ENCODE results near the gene PACS1.
A peak's percentile ranks its signal among the peaks of the same experiment; 100 is the strongest.

Gene PACS1

DNA sequence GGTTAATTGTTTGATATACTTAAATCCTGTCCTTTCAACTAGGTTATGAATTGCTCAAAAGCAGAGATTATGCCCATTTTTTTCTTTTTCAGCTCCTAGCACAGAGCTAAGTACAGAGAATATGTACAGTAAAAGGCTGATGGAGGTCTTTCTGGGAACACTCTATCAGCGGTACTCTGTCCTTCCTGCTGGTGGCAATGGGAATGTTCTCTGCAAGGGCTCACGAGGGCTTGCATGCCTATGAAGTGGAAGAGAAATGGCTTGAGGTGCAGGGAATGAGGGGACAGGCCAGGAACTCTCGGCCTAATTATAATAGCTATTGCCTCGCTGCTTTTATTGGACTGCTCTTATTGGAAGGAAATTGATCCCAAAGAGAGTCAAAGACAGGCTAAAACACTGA is 114.7 kb downstream of the PACS1 start:
- DNase-seq (ENCODE audit: low read depth, low spot score), result no peak

DNA sequence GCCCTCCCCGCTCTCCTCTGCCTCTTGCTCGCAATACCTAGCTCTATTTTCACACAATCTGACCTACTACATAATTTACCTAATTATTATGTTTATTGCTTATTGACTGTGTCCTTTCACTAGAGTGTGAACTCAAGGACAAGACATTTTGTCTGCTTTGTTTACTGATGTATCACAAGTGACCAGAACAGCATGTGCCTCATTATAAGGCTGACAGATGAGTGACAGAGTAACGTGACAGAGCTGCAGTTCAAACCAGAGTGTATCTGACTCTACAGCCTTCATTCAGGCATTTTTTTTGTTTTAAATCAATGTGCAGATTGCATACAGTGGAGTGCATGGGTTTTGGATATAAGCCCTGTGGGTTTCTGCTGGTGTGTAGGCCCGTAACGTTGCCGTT is 116.4 kb downstream of the PACS1 start:
- no peak for DNase-seq (ENCODE audit: low read depth, low spot score)

DNA sequence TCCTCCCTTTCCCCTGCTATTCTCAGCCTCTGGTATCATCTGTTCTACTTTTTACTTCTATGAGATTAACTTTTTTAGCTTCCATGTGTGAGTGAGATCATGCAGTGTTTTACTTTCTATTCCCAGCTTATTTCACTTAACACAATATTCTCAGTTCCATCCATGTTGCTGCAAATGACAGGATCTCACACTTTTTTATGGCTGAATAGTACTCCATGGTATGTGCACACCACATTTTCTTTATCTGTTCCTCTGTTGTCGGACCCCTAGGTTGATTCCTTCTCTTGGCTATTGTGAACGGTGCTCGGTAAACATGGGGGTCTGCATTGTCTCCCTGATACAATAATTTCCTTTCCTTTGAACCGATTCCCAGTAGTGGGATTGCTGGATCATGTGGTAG is 117.4 kb downstream of the PACS1 start:
- DNase-seq (ENCODE audit: low read depth, low spot score), result no peak

- DNase-seq (ENCODE audit: low read depth, low spot score), result no peak
These were observed 118.5 kb downstream of the PACS1 start for GRCh38 chr11:66188580-66188979.

- no peak for DNase-seq (ENCODE audit: low read depth, low spot score)
These were observed 119.1 kb downstream of the PACS1 start for GRCh38 chr11:66189031-66189745.

DNA sequence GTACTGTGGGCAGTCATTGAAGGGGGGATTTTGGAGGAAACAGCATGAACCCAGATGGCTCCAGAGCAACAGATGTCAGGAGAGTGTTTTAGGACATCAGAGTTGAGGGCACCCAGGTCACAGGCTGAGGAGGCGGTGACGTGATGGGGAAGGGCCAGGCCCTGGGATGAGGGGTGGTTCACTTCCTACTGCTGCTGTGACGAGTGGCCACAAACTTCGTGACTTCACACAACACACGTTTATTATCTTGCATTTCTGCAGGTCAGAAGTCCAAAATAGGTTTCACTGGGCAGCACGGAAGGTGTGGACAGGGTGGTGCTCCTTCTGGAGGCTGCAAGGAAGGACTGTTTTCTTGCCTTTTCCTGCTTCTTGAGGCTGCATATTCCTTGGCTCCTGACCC is 120.7 kb downstream of the PACS1 start:
- no peak for DNase-seq (ENCODE audit: low read depth, low spot score)

DNA sequence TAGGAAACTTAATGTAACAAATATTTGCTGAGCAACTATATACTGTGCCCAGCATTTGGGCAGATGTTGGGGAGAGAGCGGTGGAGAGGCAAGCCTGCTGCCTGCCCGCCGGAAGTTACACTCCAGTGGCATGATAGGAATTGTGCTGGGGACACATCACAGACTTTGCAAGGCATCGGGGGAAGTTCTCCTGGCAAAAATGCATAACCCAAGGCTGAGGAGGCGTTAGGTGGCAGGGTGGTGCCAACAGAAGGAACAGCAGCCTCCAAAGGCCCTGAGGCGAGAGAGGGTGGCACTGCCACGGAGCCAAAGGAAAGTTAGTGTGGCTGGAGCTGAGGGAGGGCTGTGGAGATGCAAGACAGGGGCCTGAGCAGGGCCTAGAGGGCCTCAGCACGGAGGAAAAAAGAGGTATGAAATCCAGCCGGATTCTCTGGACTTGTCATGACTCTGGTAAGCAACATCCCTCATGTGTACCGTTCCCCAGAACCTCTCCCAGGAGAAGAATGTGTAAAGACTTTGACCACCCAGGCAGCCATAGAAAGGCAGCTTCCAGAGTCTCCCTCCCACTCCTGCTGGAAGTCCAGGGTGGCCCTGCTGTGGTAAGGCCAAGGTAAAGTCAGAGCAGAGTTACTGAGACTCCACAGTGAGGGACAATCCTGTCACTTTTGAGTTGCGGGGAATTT is 122.2 kb downstream of the PACS1 start:
- DNase-seq (ENCODE audit: low read depth, low spot score), result no peak

- DNase-seq (ENCODE audit: low read depth, low spot score), result no peak
These were observed 124.3 kb downstream of the PACS1 start for GRCh38 chr11:66194391-66194790.

DNA sequence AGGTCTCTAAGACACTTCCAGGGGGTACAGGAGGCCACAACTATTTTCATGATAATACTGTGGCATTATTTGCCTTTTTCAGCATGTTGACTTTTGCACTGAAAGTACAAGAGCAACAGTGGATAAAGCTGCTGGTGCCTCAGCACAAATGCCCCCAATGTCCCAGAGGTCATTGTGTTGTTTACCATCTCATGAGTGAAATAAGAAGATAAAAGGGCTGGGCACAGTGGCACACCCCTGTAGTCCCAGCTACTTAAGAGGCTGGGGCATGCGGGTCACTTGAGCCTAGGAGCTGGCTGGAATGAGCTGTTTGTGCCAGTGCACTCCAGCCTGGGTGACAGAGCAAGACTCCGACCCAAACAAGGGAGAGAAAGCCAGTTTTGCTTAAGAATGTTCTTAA is 125.8 kb downstream of the PACS1 start:
- no peak for DNase-seq (ENCODE audit: low read depth, low spot score)

DNA sequence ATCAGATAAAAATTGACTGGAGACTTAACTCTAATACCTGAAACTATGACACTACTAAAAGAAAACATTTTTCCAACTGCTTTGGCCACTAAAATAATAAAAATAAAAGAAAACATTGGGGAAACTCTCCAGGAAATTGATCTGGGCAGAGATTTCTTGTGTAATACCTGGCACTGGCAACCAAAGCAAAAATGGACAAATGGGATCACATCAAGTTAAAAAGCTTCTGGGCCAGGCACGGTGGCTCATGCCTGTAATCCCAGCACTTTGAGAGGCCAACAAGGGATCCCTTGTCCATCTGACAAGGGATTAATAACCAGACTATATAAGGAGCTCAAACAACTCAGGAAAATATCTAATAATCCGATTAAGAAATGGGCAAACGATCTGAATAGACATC is 133.8 kb downstream of the PACS1 start:
- no peak for DNase-seq (ENCODE audit: low read depth, low spot score)

GRCh38 chr11:66204412-66204811 is 134.3 kb downstream of the PACS1 start:
- no peak for DNase-seq (ENCODE audit: low read depth, low spot score)

GRCh38 chr11:66207816-66208215 is 137.7 kb downstream of the PACS1 start:
- no peak for DNase-seq (ENCODE audit: low read depth, low spot score)

DNA sequence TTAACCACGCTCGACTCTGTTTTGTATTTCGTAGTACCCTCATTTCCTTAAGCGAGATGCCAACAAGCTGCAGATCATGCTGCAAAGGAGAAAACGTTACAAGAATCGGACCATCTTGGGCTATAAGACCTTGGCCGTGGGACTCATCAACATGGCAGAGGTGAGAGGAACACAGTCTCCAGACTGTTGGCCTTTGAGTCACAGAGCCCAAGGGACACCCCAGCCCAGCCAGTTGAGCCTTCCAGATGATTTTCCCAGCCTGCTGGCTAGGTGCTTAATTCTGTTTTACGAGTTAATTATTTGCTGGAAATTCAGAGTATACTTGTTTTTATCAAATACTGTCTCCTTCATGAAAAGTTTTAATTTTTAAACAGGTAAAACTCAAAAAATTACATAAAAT is 141.0 kb downstream of the PACS1 start:
- DNase-seq (ENCODE audit: low read depth, low spot score), result no peak

GRCh38 chr11:66216911-66217310 is 146.8 kb downstream of the PACS1 start:
- no peak for DNase-seq (ENCODE audit: low read depth, low spot score)

GRCh38 chr11:66218036-66218435 is 148.0 kb downstream of the PACS1 start:
- no peak for DNase-seq (ENCODE audit: low read depth, low spot score)

- DNase-seq (ENCODE audit: low read depth, low spot score), result no peak
These were observed 149.0 kb downstream of the PACS1 start for GRCh38 chr11:66218846-66219620.

GRCh38 chr11:66219846-66220565 is 149.9 kb downstream of the PACS1 start:
- DNase-seq (ENCODE audit: low read depth, low spot score), result no peak

- DNase-seq (ENCODE audit: low read depth, low spot score), result no peak
These were observed 150.5 kb downstream of the PACS1 start for GRCh38 chr11:66220566-66220935.

- no peak for DNase-seq (ENCODE audit: low read depth, low spot score)
These were observed 150.9 kb downstream of the PACS1 start for GRCh38 chr11:66221012-66221411.

GRCh38 chr11:66221726-66222236 is 151.7 kb downstream of the PACS1 start:
- no peak for DNase-seq (ENCODE audit: low read depth, low spot score)

DNA sequence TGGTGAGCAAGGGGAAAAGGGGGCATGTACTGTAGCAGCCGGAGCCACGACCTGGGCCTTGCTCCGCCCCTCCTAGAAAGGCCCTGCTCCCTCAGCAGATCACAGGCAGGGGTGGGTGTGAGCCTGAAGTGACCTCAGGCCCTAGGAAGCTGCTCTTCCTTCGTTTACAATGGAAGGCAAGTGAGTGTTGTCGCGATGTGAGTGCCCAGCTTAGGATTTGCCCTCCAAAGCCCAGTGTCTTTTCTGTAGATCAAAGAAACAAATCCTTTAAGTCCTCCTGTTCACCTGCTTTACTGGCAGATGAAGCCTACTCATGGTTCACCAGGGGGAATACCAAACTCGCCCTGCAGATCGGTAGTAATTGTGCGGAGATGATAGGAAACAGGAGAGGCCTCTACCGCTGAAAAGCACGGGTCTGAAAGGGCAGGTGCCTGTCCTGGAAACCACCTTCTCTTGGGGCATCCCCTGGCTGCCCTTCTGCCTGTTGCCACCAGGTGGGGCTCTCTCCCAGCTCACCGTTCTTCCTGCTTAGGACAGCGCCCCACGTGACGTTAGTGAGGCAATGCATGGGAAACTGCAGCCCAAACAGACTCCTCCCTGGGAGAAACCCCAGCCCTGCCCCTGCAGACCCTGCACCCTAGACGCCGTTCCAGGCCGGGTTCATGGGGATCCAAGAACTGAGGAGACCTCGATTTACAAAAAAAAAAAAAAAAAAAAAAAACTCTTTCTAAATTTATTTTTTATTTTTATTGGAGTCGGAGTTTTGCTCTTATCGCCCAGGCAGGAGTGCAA is 152.5 kb downstream of the PACS1 start:
- DNase-seq (ENCODE audit: low read depth, low spot score), result peak; percentile 84
